Measurements from ENCODE around the gene NNMT. TPM values are rescaled to one million over a fixed set of nuclear protein-coding genes. Genes with fewer than 3 reads are reported as not detected.

Gene NNMT
- total RNA-seq, 1 experiment from 2014 or later: not detected

GRCh38 chr11:114291381-114291780 is 4.8 kb upstream of the NNMT start:
- H3K9me3 ChIP-seq (ENCODE audit: control insufficient read depth, low read depth, low read length): no peaks in the 10 kb centered on the region
- WGBS (ENCODE audit: extremely low coverage, insufficient read length, low lambda C conversion rate): no CpG with 5 or more reads among the region's 5 CpGs
- H3K4me2 ChIP-seq (ENCODE audit: insufficient read depth, insufficient read length, low read length): no peak overlapping the region
- DNase-seq: no peak
- no peak overlapping the region for H2BK120ac ChIP-seq (ENCODE audit: low read depth, low read length, poor library complexity, severe bottlenecking)
- no peak overlapping the region for H3K18ac ChIP-seq (ENCODE audit: insufficient read length, low read depth, low read length)
- H2AK5ac ChIP-seq (ENCODE audit: insufficient read length, low read length): no peak overlapping the region
- H3K23me2 ChIP-seq (ENCODE audit: insufficient read length, low read depth, low read length, poor library complexity, severe bottlenecking): no peaks in the 10 kb centered on the region
- no peaks in the 10 kb centered on the region for H3K79me1 ChIP-seq (ENCODE audit: insufficient read depth, low read depth, low read length, poor library complexity, severe bottlenecking)
- no peak overlapping the region for H2BK5ac ChIP-seq (ENCODE audit: insufficient read length, low read length)
- H3T11ph ChIP-seq (ENCODE audit: low read length): no peak overlapping the region
- H3K23ac ChIP-seq (ENCODE audit: insufficient read length, low read depth, low read length): no peak overlapping the region
- H3K27me3 Mint-ChIP-seq (ENCODE audit: low read depth): no peaks in the 10 kb centered on the region; the same call in 1 of the 2 replicates
- no peaks in the 10 kb centered on the region for H3K79me2 ChIP-seq (ENCODE audit: insufficient read depth, low read length)
- no peak for TF ChIP-seq CTCF (conservative IDR thresholded peaks at IDR 0.05)
- H3K4ac ChIP-seq (ENCODE audit: low read depth, low read length): no peak overlapping the region
- no peak overlapping the region for H3K27ac ChIP-seq (ENCODE audit: insufficient read length, low read depth, low read length)
- H3K27me3 ChIP-seq (ENCODE audit: insufficient read depth, low read length): no peaks in the 10 kb centered on the region
- H4K5ac ChIP-seq (ENCODE audit: insufficient read length, low read depth, low read length): no peak overlapping the region
- H4K20me1 ChIP-seq (ENCODE audit: control insufficient read depth, insufficient read depth, insufficient read length): no peaks in the 10 kb centered on the region
- no peak overlapping the region for H2BK20ac ChIP-seq (ENCODE audit: low read depth, low read length, poor library complexity, severe bottlenecking)
- H2AFZ ChIP-seq (ENCODE audit: low read length): no peak overlapping the region
- H3K4me1 Mint-ChIP-seq: peaks cover 4 to 14% of the 10 kb centered on the region in 2 experiments
- no peak overlapping the region for H4K91ac ChIP-seq (ENCODE audit: insufficient read length, low read depth, low read length)
- no peak overlapping the region for H2BK15ac ChIP-seq (ENCODE audit: low read depth, low read length)
- H4K8ac ChIP-seq (replicated peaks; ENCODE audit: insufficient read length, low read depth, low read length): no peak overlapping the region
- no peaks in the 10 kb centered on the region; a peak in 1 of 7 replicates for H3K36me3 Mint-ChIP-seq (ENCODE audit: insufficient read depth in 1 of 3, low read depth in 3 of 3)
- H3K56ac ChIP-seq (ENCODE audit: insufficient read length, low read depth, low read length): no peak overlapping the region
- no peak overlapping the region for H3K27ac Mint-ChIP-seq
- H3K4me1 ChIP-seq (ENCODE audit: insufficient read depth, low read length): no peaks in the 10 kb centered on the region
- H3K9me3 Mint-ChIP-seq: peaks cover 0 to 3% of the 10 kb centered on the region in 2 experiments; a peak in 1 of 5 replicates
- no peak overlapping the region for H3K4me3 Mint-ChIP-seq
- no peak overlapping the region for H3K14ac ChIP-seq (ENCODE audit: insufficient read depth, low read length)
- H2BK12ac ChIP-seq (ENCODE audit: insufficient read length, low read depth, low read length): no peak overlapping the region
- no peak overlapping the region for H3K9ac ChIP-seq (ENCODE audit: extremely low read depth, insufficient read length, low read length)
